Ovary (tissue), 3 donors: ENCODE results near the gene FLG2.

Experiments
- POLR2A ChIP-seq: fragments of 450-650 bp; IDR thresholded peaks from one replicate; pipeline ENCODE4 v1.6.1; 2017; ENCODE audit warnings: antibody characterized with exemption, mild to moderate bottlenecking, moderate library complexity
- TF ChIP-seq, protein P1 (sequence below), 3 donors: fragments of 450-650 bp in 2 of 3; fragments of 200-600 bp in 1 of 3; IDR thresholded peaks; one replicate each; pipeline versions ENCODE4 v1.5.1 to v1.8.0; 2016 to 2022; ENCODE audit warnings: antibody characterized with exemption in 3 of 3, mild to moderate bottlenecking in 1 of 3
- donor health status: DM: no; HTN: no; CAD: no.

DNA sequence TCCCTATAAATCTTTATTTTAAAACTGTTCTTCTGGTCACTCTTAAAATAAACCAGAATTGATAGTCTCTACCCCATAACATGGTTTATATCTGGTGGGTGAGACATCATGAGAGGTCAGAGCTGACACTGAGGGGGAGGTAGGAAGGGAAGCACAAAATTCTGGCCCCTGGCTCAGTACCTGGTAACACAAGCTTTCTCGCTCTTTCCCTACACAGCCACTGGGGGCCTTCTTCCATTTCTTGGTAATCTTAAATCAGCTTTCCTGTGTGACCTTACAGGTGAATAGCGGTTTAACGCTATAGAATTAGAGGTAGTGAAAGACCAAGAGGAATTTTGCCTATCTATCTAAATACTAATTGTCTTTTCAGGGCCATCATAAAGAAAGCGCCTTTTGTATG lies 48.9 kb upstream of the FLG2 start:
- TF ChIP-seq, protein P1, sequence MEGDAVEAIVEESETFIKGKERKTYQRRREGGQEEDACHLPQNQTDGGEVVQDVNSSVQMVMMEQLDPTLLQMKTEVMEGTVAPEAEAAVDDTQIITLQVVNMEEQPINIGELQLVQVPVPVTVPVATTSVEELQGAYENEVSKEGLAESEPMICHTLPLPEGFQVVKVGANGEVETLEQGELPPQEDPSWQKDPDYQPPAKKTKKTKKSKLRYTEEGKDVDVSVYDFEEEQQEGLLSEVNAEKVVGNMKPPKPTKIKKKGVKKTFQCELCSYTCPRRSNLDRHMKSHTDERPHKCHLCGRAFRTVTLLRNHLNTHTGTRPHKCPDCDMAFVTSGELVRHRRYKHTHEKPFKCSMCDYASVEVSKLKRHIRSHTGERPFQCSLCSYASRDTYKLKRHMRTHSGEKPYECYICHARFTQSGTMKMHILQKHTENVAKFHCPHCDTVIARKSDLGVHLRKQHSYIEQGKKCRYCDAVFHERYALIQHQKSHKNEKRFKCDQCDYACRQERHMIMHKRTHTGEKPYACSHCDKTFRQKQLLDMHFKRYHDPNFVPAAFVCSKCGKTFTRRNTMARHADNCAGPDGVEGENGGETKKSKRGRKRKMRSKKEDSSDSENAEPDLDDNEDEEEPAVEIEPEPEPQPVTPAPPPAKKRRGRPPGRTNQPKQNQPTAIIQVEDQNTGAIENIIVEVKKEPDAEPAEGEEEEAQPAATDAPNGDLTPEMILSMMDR (IDR thresholded peaks at IDR 0.05): no peak
- TF ChIP-seq POLR2A: no peak
